ENCODE measurements around the gene TMEM63B.
A peak's percentile ranks its signal among the peaks of the same experiment; 100 is the strongest.

The TMEM63B gene

GRCh38 chr6:44100088-44100550 is 27.2 kb upstream of the TMEM63B start:
- TF ChIP-seq L3MBTL2 (conservative IDR thresholded peaks at IDR 0.05) (no peak), SUZ12 (IDR thresholded peaks at IDR 0.05) (no peak), LEF1 (IDR thresholded peaks at IDR 0.05; ENCODE audit: borderline replicate concordance) (no peak), NFRKB (IDR thresholded peaks at IDR 0.05) (no peak)
- peak; percentile 44 for DNase-seq (ENCODE audit: extremely low spot score)
- POLR2A ChIA-PET: interaction anchor here (0.8 to 1.1 kb wide), 2 partner anchors 15 to 147 kb away, joined by 3 read pairs; partner anchors contain the start of gene HSP90AB1
- CTCF ChIA-PET: interaction anchor here (0.5 to 1.0 kb wide), 5 partner anchors 11 to 329 kb away, joined by 3 to 5 read pairs (median 3); no protein-coding TSS in a partner anchor

GRCh38 chr6:44101832-44102231 is 25.5 kb upstream of the TMEM63B start:
- no peak for DNase-seq (ENCODE audit: extremely low spot score)
- no peak for TF ChIP-seq SP1 (IDR thresholded peaks at IDR 0.05)
- no peak for TF ChIP-seq TARDBP (IDR thresholded peaks at IDR 0.05)
- no peak for TF ChIP-seq FOXA1 (IDR thresholded peaks at IDR 0.05)
- TF ChIP-seq PKNOX1 (IDR thresholded peaks at IDR 0.05): no peak
- TF ChIP-seq BHLHE40 (IDR thresholded peaks at IDR 0.05; ENCODE audit: borderline replicate concordance): no peak
- TF ChIP-seq ZNF384 (IDR thresholded peaks at IDR 0.05): no peak
- TF ChIP-seq LEF1 (IDR thresholded peaks at IDR 0.05; ENCODE audit: borderline replicate concordance): no peak
- no peak for TF ChIP-seq L3MBTL2 (conservative IDR thresholded peaks at IDR 0.05)
- TF ChIP-seq NFRKB (IDR thresholded peaks at IDR 0.05): no peak
- no peak for TF ChIP-seq FOXK2 (IDR thresholded peaks at IDR 0.05)
- TF ChIP-seq SUZ12 (IDR thresholded peaks at IDR 0.05): no peak
- TF ChIP-seq HDGF (IDR thresholded peaks at IDR 0.05; ENCODE audit: borderline replicate concordance): no peak
- no peak for TF ChIP-seq CTBP1 (IDR thresholded peaks at IDR 0.05; ENCODE audit: borderline replicate concordance)
- TF ChIP-seq ELF4 (IDR thresholded peaks at IDR 0.05): no peak
- no peak for TF ChIP-seq ARNT (IDR thresholded peaks at IDR 0.05)
- no peak for TF ChIP-seq FOXM1 (IDR thresholded peaks at IDR 0.05; ENCODE audit: borderline replicate concordance)
- CTCF ChIA-PET: no interaction called here
- POLR2A ChIA-PET: no interaction called here

GRCh38 chr6:44102527-44102926 is 24.8 kb upstream of the TMEM63B start:
- CTCF ChIA-PET: interaction anchor here (1.0 kb wide), 2 partner anchors 9 to 36 kb away, joined by 3 to 4 read pairs; no protein-coding TSS in a partner anchor
- DNase-seq (ENCODE audit: extremely low spot score): no peak
- no peak for TF ChIP-seq L3MBTL2 (conservative IDR thresholded peaks at IDR 0.05)
- no peak for TF ChIP-seq BHLHE40 (IDR thresholded peaks at IDR 0.05; ENCODE audit: borderline replicate concordance)
- no peak for TF ChIP-seq LEF1 (IDR thresholded peaks at IDR 0.05; ENCODE audit: borderline replicate concordance)
- no peak for TF ChIP-seq ZNF384 (IDR thresholded peaks at IDR 0.05)
- TF ChIP-seq SUZ12 (IDR thresholded peaks at IDR 0.05): no peak
- TF ChIP-seq PKNOX1 (IDR thresholded peaks at IDR 0.05): no peak
- no peak for TF ChIP-seq FOXA1 (IDR thresholded peaks at IDR 0.05)
- TF ChIP-seq ELF4 (IDR thresholded peaks at IDR 0.05): no peak
- TF ChIP-seq FOXK2 (IDR thresholded peaks at IDR 0.05): no peak
- TF ChIP-seq SP1 (IDR thresholded peaks at IDR 0.05): no peak
- POLR2A ChIA-PET: interaction anchor here (0.9 kb wide), 1 partner anchor 144 kb away, joined by 4 read pairs; the partner anchor contains the start of gene HSP90AB1

- no peak for DNase-seq (ENCODE audit: extremely low spot score)
- TF ChIP-seq ZNF384 (IDR thresholded peaks at IDR 0.05) (no peak), FOXM1 (IDR thresholded peaks at IDR 0.05; ENCODE audit: borderline replicate concordance) (no peak), PKNOX1 (IDR thresholded peaks at IDR 0.05) (no peak), CTBP1 (IDR thresholded peaks at IDR 0.05; ENCODE audit: borderline replicate concordance) (no peak), ELF4 (IDR thresholded peaks at IDR 0.05) (no peak)
- CTCF ChIA-PET: no interaction called here
- POLR2A ChIA-PET: no interaction called here
Observed at GRCh38 chr6:44104481-44105021, 22.8 kb upstream of the TMEM63B start.

GRCh38 chr6:44105146-44105545 is 22.2 kb upstream of the TMEM63B start:
- CTCF ChIA-PET: interaction anchor here (0.6 kb wide), 1 partner anchor 625 kb away, joined by 8 read pairs; no protein-coding TSS in a partner anchor
- POLR2A ChIA-PET: no interaction called here
- DNase-seq (ENCODE audit: extremely low spot score): no peak
- TF ChIP-seq ARNT (IDR thresholded peaks at IDR 0.05): no peak
- no peak for TF ChIP-seq SP1 (IDR thresholded peaks at IDR 0.05)
- no peak for TF ChIP-seq SUZ12 (IDR thresholded peaks at IDR 0.05)
- TF ChIP-seq FOXK2 (IDR thresholded peaks at IDR 0.05): no peak
- no peak for TF ChIP-seq NFRKB (IDR thresholded peaks at IDR 0.05)
- no peak for TF ChIP-seq LEF1 (IDR thresholded peaks at IDR 0.05; ENCODE audit: borderline replicate concordance)
- TF ChIP-seq HDGF (IDR thresholded peaks at IDR 0.05; ENCODE audit: borderline replicate concordance): no peak
- TF ChIP-seq ZNF384 (IDR thresholded peaks at IDR 0.05): no peak
- TF ChIP-seq TARDBP (IDR thresholded peaks at IDR 0.05): no peak
- no peak for TF ChIP-seq L3MBTL2 (conservative IDR thresholded peaks at IDR 0.05)
- no peak for TF ChIP-seq FOXM1 (IDR thresholded peaks at IDR 0.05; ENCODE audit: borderline replicate concordance)
- TF ChIP-seq ELF4 (IDR thresholded peaks at IDR 0.05): no peak

GRCh38 chr6:44105993-44106740 is 21.2 kb upstream of the TMEM63B start:
- TF ChIP-seq FOXM1 (IDR thresholded peaks at IDR 0.05; ENCODE audit: borderline replicate concordance): no peak
- TF ChIP-seq SP1 (IDR thresholded peaks at IDR 0.05): no peak
- no peak for TF ChIP-seq PKNOX1 (IDR thresholded peaks at IDR 0.05)
- TF ChIP-seq ZNF384 (IDR thresholded peaks at IDR 0.05): no peak
- no peak for TF ChIP-seq BHLHE40 (IDR thresholded peaks at IDR 0.05; ENCODE audit: borderline replicate concordance)
- no peak for TF ChIP-seq ELF4 (IDR thresholded peaks at IDR 0.05)
- TF ChIP-seq TARDBP (IDR thresholded peaks at IDR 0.05): no peak
- no peak for TF ChIP-seq SUZ12 (IDR thresholded peaks at IDR 0.05)
- CTCF ChIA-PET: no interaction called here
- no peak for DNase-seq (ENCODE audit: extremely low spot score)
- POLR2A ChIA-PET: no interaction called here
